GM21737 (cell line): ENCODE results near the gene CACNA1C.

ENCODE experiments used
- ATAC-seq: cut with Tn5 transposase; IDR thresholded peaks from one replicate; pipeline ENCODE4 v1.9.1; 2021; ENCODE audit warnings: mild to moderate bottlenecking, moderate library complexity; ENCODE audit not compliant: unreplicated experiment

The CACNA1C gene

DNA sequence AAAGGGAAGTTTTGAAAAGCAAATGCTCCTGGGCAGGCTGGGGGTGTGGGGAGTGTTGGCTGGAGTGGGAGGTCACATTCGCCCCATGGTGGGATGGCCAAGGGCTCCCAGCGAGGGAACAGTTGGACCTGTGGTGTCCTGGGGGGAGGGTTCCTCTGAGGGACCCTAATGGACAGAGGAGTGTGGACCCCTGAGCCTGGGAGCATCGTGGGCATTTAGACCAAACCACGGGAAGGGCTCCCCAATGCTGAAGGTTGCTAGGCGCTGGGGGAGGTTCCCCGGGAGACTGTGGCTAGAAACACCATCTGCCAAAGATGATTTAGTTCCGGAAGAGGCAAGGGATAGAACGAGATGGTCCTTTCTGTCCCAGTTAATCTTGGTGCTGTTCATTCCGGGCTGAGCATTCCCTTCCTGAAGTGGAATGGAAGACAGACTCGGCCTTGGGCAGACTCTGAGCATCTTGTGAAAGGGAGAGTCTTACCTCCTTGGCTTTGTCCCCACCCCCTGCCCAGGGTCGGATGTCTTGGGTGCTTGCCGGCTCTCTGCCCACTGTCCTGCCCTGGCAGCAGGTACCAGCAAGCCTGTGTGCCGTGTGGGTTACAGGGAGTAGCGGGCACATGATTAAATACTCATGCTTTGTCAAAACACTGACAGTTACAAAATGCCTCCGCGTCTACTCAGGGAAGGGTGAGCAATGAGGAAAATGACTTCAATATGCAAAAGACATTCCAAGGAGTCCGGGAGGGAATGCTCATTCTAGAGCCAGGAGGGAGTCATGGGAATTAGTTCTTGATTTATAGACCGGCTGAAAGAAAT, 215.9 kb downstream of the CACNA1C start:
- ATAC-seq: no peak

GRCh38 chr12:2270846-2271245, 218.1 kb downstream of the CACNA1C start:
- ATAC-seq: no peak

- ATAC-seq: no peak
Measured at GRCh38 chr12:2271961-2272360, 219.2 kb downstream of the CACNA1C start.

DNA sequence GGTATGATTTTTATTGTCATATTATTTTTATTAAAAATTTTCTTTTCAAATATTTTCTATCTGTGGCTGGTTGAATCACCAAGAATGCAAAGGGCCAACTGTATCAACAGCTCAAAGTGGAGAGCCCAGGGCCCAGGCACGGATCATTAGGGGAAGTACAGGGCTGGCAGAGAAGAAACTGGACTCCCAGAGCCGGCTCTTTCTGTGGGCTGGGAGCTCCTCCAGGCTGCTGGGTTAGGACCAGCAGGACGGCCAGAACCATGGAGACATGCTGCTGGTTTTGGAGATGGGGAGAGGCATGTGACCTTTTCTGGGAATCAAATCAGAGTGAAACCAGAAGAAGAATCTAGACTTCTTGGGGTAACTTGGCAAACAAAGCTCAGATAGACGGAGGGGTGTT, 220.5 kb downstream of the CACNA1C start:
- ATAC-seq: no peak

DNA sequence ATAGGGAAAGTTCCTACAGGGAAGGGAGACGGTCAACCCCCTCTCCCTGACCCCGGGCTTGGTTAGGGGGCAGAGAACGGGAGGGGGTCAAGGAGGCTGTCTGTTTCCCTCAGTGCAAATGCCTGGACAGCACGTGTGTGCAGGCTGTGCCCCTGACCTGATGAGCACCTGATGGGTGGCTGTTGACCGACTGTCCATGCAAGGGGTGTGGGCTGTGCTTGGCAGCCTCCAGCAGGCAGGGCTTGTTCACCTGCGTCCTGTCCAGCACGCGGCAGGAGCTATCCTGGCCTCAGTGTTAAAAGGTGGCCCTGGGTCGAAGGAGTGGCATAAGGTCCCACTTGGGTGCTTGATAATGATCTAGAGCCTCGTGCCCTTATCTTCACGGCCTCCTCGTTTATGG, 221.0 kb downstream of the CACNA1C start:
- ATAC-seq: no peak

DNA sequence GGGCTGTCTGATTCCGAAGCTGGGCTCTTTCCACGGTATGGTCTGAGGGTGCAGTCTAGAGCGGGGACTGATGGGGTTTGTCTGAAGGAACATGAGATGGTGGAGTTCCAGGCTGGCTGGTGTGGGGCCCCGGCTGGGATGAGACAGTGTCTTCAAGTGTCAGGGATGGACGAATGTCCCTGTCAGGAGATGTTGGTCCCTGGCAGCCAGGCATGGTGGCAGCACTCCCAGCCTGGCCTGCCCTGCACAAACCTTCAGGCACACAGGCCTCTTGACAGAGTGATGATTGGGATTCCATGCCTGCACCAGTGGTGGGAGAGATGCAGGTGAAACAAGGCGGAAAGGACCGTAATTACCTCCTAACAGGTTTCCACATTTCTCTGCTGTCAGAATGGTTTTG, 221.9 kb downstream of the CACNA1C start:
- ATAC-seq: no peak

DNA sequence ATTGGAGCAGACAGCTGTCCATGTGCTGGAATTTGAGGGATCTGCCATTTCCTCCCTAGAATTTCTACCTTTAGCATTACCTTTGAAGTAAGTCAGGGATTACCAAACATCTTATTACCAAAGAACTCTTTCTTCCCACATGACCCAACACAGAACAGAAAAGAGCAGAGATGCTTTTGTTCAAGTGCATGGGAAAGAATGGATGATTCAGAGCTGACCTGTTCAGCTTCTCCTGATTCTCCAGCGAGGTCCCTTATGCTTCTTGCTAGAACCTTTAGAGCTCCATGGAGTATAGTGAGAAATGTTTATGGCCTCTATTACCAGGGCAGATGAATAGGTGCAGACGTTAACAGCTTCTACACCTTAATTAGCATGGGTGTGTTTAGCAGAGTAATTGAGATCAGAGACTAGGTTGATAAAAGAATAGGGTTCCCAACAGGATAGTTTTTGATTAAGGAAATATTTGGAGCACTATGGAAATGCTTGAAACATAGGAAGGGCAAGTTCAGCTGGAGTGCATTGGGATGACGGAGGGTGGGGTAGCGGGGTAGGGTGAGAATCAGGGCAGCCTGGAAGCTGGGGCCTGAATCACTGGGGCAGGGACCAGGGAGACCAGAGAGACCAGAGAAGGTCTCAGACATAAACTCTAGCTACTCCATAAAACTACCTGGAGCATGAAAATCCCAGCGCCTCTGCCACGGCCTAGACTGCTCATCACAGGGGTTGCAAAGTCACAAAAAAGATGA, 223.7 kb downstream of the CACNA1C start:
- ATAC-seq: no peak

GRCh38 chr12:2277492-2278155, 224.8 kb downstream of the CACNA1C start:
- no peak for ATAC-seq

DNA sequence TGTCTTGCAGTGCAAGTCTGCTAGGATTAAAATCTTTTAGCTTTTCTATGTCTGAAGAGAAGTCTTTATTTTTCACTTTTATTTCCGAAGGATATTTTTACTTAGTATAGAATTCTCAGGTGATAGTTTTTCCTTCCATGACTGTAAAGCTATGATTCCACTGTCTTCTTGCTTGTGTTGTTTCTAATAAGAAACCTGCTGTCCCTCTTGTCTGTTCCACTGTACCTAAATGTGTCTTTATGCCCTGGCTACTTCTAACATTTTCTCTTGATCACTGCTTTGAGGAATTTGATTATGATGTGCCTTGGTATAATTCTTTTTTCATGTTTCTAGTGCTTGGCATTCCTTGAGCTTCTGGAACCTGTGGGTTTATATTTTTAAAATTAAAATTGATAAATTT, 228.7 kb downstream of the CACNA1C start:
- no peak for ATAC-seq

GRCh38 chr12:2282318-2282717, 229.5 kb downstream of the CACNA1C start:
- ATAC-seq: no peak

DNA sequence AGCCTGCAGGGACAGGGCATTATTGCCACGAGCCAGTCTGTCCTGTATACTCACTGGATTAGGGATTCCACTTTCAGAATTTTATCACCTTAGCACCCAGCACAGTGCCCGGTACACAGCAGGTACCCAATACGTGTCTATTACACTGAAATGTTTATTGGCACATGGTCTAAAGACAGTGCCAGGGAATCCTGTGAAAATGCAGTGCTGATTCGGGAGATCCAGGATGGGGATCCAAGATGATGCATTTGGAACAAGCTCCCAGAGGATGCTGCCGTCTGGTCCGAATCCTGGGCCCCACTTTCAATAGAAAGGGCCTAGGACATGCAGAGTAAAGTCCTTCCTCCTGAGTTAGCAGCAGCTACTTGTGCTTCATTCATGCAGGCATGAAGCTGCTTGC, 230.7 kb downstream of the CACNA1C start:
- no peak for ATAC-seq

DNA sequence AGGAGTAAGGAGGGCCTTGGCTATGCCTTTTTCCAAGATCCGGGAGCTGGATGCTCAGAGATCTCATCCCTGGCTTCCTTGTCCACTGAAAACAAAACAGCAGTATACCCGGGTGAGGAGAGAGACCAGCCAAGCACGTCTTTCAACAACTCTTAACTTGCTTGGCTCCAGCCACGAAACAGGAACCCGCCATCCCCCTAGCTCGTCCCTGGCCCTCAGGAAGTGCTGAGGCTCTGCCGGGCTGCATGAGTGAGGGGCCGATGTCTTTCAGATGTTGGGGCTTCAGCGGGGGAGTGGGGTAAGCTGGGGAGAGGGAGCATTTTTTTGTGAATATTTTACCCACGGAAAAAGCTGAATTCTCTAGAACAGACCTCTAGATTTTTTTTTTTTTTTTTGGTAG, 231.1 kb downstream of the CACNA1C start:
- ATAC-seq: no peak

DNA sequence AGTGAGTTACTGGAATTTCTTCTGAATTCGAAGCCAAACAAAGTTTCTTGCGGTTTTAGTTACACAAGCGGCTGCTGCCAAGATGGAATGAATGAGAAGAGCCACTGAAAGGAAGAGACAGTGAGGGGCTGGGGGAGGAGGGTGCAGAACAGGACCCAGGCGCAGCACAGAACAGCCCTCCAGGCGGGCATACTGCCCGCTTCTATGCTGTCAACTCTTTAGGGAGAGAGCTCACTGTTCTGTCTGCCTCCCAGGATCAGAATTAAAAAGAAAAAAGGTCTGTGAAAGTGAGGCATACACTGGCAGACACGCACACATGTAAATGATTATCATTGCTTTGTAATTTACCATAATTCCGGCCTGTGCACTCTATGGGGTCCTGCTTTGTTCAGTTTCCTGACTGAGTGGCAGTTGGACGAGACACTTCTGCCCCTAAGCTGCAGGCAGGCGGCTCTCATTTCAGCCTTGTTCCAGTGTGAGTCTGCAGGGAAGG, 231.6 kb downstream of the CACNA1C start:
- ATAC-seq: no peak

DNA sequence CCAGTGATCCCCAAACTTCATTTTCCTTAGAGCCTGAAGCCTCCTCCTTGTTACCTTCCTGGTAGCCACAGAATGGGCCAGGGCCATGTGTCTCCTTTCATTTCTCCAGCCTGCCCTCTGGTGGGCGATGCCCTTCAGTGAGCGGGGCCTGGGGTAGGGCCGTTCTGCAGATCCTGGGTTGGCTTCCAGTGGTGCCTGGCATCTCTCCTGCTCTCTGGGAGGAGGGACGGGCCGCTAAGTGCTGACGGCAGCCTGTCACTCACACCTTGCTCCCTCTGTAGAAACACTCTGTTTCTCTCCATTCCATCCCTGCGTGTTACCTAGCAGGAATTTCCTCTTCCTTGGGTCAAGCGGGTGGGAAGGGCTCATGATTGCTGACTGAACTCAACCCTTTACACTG, 232.1 kb downstream of the CACNA1C start:
- no peak for ATAC-seq

DNA sequence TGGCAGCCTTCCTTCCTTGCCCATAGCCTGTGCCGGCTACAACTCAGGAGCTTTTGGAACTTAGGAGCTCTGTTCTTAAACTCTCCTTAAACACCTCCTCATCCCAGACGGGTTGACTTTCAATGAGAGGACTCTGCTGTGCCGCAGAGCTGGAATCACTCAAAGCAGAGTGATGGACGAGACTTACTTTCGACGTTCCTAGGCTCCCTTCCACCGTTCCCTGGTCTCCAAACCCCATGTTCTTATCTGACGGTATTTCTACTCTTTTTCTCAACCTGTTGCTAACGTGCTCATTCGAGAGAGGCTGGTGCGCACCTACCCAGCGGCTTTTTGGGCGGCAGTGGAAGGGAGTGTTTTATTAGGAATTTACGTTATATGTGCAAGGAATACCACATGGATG, 232.7 kb downstream of the CACNA1C start:
- ATAC-seq: no peak

DNA sequence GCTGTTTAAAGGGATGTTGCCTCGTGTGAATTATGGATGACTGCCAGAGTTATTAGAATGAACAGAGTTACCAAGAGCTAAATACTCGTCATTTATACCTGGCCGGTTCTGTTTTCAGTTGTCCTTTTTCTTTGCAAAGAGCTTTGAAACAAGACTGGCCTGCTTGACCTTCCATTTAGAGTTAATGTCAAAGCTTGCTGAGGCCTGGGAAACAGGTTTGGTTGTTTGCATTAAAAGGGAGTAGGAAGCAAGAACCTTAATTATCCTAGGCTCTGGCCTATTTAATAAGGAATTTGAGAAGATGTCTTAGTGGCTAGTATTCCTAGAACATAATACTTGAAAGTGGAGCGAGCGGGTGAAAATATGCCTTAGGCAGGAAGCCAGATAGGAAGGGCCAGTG, 233.3 kb downstream of the CACNA1C start:
- no peak for ATAC-seq

DNA sequence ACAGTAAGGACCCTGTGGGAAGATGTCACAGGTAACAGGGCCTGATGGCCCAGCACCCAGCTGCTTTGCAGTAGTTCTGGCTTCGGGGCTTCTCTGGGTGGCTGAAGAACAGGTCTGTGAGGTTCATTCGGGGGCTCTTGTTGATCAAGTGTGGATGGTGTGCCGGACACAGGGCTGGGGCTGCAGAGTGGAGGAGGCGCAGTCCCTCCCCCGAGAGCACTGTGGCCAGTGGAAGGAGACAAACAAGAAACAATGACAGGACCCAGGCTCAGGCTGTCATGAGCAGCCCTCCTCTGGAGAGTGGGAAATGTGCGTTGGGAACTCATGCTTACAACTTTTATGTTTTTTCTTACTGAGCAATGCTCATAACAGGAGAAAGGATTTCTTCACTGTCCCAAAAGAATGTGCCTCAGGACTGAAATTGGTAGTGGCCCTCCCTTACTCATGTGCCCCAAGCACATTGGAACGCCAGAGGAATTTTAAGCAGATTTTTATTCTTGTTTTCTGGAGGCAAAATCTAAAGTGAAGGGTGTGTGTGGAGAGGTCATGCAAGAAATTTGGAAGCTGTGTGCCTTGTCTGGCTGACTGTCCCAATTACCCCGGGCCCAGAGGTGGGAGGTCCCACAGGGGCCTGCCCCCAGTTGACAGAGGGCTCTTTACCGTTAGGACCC, 233.8 kb downstream of the CACNA1C start:
- no peak for ATAC-seq

DNA sequence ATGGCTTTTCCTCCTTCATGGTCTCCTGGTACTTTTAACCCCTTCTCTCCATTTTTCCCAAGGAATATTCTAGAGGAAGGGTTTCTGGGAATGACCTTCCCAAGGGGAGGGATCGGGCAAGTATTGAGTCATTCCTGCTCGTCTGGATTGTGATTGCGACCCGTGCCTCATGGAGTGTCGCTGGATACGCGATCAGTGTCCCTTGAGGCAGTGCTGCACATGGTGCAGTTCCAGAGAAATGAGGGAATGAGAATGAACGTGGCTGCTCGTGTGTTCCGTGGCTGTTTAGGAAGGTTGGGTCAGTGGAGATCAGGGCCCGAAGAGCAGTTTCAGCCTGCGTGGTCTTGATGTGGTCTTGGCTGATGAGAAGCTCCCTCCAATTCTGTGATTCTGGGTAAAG, 234.4 kb downstream of the CACNA1C start:
- ATAC-seq: no peak

DNA sequence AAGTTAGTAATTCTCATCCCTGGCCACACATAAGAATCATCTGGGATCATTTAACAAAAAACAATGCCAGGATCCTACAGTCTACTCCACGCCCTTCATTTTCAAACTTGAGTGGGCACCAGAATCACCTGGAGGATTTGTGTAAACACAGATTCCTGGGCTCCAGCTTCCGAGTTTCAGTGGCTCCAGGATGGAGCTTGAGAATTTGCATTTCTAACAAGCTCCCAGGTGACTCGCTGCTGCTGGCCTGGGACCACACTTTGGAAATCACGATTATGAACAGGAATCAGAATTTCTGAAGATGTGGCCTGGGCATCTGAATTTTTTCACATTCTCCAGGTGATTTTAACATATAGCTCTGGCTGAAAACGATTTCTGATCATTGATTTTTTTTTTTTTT, 234.8 kb downstream of the CACNA1C start:
- no peak for ATAC-seq

GRCh38 chr12:2288001-2288400, 235.2 kb downstream of the CACNA1C start:
- ATAC-seq: no peak

DNA sequence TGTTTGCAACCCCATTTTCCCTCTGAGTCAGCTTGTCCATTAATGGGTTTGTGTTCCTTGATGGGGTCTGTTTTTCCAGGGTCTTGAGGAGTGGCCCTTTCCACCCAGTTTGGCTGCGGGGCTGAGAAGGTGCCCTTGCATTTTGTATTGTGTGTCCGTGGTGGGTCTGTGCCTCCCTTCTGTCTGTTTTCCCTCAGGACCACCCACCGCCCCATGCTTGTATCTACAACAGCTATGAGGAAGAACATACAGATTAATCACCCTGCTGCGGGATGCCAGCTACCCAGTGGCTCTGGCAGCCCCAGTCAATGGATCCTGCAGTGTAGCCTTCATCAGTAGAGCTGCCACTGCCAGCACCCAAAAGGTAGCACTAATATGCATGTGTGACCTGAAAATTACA, 235.7 kb downstream of the CACNA1C start:
- no peak for ATAC-seq
